ENCODE measurements around the gene BRCA1.
"Not testable (repeated sequence)": the region's sequence is repeated elsewhere in the genome, so short reads cannot be mapped to it uniquely, and the experiment has no call there.

- not testable (repeated sequence) for TF ChIP-seq CTCF (IDR thresholded peaks at IDR 0.05; ENCODE audit: low read length); EZH2 (optimal IDR thresholded peaks at IDR 0.05; ENCODE audit: low read depth, low read length)
These were observed 29.8 kb downstream of the BRCA1 start for GRCh38 chr17:43095364-43095763.
